Fibroblast of skin of back (primary cell): ENCODE data around the gene USH2A. TPM values are rescaled to one million over a fixed set of nuclear protein-coding genes. Genes with fewer than 3 reads are reported as not detected.

Source experiments
- DNase-seq: peaks from one replicate; pipeline ENCODE4 v3.0.0-alpha.2; 2013
- polyA plus RNA-seq, 2 experiments: library from polyadenylated mRNA; unstranded; fragments of 120-200 nt; gene quantifications; one replicate each; pipeline ENCODE4 v1.2.1, GENCODE V29; 2013; ENCODE audit not compliant: insufficient read length in 2 of 2

USH2A gene, protein sequence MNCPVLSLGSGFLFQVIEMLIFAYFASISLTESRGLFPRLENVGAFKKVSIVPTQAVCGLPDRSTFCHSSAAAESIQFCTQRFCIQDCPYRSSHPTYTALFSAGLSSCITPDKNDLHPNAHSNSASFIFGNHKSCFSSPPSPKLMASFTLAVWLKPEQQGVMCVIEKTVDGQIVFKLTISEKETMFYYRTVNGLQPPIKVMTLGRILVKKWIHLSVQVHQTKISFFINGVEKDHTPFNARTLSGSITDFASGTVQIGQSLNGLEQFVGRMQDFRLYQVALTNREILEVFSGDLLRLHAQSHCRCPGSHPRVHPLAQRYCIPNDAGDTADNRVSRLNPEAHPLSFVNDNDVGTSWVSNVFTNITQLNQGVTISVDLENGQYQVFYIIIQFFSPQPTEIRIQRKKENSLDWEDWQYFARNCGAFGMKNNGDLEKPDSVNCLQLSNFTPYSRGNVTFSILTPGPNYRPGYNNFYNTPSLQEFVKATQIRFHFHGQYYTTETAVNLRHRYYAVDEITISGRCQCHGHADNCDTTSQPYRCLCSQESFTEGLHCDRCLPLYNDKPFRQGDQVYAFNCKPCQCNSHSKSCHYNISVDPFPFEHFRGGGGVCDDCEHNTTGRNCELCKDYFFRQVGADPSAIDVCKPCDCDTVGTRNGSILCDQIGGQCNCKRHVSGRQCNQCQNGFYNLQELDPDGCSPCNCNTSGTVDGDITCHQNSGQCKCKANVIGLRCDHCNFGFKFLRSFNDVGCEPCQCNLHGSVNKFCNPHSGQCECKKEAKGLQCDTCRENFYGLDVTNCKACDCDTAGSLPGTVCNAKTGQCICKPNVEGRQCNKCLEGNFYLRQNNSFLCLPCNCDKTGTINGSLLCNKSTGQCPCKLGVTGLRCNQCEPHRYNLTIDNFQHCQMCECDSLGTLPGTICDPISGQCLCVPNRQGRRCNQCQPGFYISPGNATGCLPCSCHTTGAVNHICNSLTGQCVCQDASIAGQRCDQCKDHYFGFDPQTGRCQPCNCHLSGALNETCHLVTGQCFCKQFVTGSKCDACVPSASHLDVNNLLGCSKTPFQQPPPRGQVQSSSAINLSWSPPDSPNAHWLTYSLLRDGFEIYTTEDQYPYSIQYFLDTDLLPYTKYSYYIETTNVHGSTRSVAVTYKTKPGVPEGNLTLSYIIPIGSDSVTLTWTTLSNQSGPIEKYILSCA (N-terminal part only)
- not detected for polyA plus RNA-seq (2013, experiment 1 of 2; ENCODE audit: insufficient read length)
- polyA plus RNA-seq (2013, experiment 2 of 2; ENCODE audit: insufficient read length), result 0.01 TPM

DNA sequence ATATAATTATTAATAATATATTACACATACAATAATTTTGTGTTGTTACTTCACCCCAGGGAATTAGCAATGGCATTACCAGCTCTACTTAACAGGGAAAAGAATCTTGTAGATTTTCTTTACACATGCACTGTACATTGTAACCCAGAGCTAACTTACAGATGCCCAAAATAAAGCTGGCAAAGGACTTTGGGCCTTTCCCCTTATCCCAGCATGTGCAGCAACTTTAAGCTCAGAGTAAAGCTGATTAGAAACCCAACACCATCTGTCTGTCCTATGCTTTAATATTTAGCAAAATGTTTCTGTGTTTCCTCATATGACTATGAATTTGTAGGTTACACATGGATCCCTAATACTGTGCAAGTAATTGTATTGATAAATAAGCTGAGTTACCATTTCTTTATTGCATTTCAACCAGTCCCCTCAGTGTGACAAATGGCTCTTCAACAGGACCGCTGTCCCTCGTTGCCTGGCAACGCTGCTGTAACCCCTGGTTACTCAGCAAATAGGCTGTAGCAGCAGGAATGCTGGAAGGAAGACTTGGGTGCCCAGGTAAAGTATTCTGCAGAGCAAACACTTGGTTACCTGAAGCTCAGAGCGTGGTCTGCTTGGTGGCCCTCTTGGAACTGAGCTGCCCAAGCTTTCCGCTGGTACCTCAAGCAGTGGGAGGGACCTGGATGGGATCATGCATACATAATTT lies at the start of gene USH2A:
Gene USH2A, minus strand, starts transcription at position 628 of the 700 bp plus-strand sequence. CDS start 1,112 bp downstream, outside the sequence.
- DNase-seq, result no peak

GRCh38 chr1:216466162-216466801 lies 43.0 kb upstream of the USH2A start:
- DNase-seq, result no peak

DNA sequence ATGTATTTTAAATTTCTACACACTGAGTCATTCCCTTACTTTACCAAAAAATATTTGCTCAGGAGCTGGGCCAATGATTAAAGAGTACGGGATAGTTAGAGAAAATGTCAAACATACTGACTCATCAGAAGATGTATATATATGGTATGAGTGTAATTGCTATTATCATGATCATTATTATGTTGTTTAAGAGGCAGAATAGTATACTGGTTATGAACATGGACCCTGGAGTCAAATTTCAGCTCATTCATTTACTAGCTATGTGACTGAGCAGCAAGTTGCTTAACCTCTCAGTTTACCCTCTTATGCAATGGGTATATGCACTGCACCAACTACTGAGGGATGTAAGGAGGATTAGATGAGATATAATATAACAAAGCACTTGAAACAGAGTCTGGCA lies 41.2 kb upstream of the USH2A start:
- DNase-seq, result peak; percentile 97

- peak; percentile 80 for DNase-seq
Observed at GRCh38 chr1:216462066-216462775, 39.0 kb upstream of the USH2A start.

DNA sequence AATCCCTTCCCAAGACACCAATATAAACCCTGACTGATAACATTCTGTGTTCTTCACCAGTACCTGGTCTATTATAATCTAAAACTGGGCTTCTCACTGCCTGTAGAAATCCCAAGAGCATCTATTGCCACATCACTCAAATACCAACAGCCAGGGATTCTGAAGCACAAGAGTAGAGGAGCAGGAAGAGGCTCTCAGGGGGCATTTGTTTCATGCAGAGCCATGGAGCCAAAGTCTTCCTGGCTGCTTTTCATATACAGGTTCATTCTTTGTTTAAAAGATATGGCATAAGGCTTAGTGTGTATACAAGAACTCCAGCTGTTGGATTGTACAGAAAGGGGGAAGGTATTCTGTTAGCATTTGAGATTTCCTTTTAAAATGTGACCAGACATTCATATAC lies 38.2 kb upstream of the USH2A start:
- no peak for DNase-seq

GRCh38 chr1:216459651-216460207 lies 36.5 kb upstream of the USH2A start:
- DNase-seq, result no peak

DNA sequence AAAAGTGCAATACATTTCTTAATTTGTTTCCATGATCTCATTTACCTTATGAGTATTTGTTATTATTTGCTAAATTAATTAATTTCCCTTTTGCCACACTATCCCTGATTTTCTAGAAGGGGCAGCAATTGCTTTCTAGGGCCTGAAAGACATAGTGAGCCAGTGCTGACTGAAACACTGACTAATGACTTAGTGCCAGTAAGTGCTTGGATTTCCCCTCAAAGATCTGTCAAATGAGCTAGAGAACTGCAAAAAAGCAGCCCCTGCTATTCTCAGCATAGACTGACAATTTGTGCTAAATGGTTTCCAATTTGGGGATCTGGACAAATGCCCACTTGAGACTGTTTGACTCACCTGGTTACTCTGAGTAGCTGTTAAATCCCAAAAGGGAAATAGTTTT lies 35.6 kb upstream of the USH2A start:
- DNase-seq, result no peak

- peak; percentile 53 for DNase-seq
Observed at GRCh38 chr1:216457356-216457755, 34.1 kb upstream of the USH2A start.

- peak; percentile 91 for DNase-seq
Observed at GRCh38 chr1:216456682-216457081, 33.4 kb upstream of the USH2A start.

DNA sequence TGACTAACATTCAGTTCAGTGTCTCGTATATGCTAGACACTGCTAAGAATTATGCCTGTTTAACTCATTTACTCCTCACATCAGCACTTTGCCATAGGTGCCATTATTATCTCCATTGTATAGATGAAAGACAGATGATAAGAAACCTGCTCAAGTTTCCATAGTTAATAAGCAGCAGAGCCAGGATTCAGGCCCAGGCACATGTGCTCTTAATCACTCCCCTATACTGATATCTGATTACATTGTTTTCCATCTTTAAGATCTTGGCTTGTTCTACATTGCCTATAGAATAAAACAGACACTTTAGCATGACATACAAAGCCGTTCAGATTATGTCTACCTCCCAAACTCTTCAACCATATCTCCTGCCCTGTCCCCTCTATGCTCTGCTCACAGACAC lies 30.5 kb upstream of the USH2A start:
- DNase-seq, result no peak

- DNase-seq, result no peak
Observed at GRCh38 chr1:216450227-216450626, 27.0 kb upstream of the USH2A start.

DNA sequence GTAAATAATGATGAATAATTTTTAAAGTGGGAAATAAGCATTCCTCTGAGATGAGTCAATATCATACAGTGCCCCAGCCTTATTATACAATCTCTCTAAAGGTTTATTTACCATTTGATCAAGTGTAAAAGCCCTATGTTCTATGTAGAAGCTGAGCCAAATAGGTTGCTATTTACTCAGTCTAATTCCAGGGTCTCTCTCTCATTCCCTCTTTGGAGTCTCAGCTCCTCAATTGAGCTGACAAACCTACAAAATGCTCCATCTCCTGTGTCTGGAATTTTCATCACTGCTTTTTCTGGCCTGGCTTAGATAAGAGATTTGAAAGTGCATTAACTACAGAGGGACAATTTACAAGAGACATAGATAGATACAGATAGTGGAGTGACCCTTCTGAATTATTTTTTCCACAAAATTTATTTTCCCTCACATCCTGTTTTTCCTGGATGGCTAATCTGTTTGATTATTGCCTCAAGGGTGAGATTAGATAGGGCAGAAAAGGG lies 24.8 kb upstream of the USH2A start:
- peak; percentile 36 for DNase-seq

DNA sequence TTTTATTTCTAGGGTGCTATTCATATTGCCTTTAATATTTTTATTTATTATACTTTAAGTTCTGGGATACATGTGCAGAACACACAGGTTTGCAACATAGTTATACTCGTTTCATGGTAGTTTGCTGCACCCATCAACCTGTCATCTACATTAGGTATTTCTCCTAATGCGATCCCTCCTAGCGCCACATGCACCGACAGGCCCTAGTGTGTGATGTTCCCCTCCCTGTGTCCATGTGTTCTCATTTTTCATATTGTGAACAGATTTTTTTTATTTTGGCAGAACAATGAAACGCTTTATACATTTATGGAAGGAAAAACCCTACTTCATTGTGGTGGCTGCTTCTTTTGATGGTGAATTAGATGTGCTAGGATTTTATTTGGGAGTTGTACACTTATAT lies 14.4 kb upstream of the USH2A start:
- no peak for DNase-seq

- DNase-seq, result no peak
Observed at GRCh38 chr1:216434232-216434631, 11.0 kb upstream of the USH2A start.

GRCh38 chr1:216433175-216433574 lies 9.9 kb upstream of the USH2A start:
- no peak for DNase-seq

DNA sequence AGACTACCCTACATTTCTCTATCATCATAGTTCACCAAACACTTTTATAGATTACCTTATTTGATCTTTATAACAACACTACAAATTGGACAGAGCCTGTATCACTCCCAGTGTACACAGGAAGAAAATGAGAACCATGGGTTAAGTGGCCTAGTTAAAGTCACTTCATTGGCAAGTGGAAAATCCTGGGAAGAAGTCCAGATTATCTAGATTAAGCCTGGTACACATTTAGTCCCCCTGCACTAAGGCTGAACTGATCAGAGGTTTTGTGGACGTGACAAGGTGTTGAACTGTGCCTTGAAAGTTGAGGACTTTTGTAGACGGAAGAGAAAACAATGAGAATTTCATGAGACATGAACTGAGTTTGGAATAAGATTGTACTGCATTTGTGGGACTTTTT lies 7.5 kb upstream of the USH2A start:
- DNase-seq, result no peak

GRCh38 chr1:216425577-216425976 lies 2.3 kb upstream of the USH2A start:
- no peak for DNase-seq

GRCh38 chr1:216420746-216421145 lies 2.5 kb downstream of the USH2A start:
- no peak for DNase-seq

- DNase-seq, result no peak
Observed at GRCh38 chr1:216420263-216420662, 3.0 kb downstream of the USH2A start.

- DNase-seq, result peak; percentile 17
Observed at GRCh38 chr1:216416488-216416887, 6.8 kb downstream of the USH2A start.
